Activated T-cell treated with anti-CD3 and anti-CD28 coated beads, Interleukin-2, amount 50 U/mL, for 4 hours (primary cell): ENCODE measurements around the gene PLIN4. TPM values are rescaled to one million over a fixed set of nuclear protein-coding genes. Genes with fewer than 3 reads are reported as not detected.

Experiments
- ATAC-seq, 2 donors: fragments of 200-7000 bp; cut with Tn5 transposase; one replicate each; pipeline ENCODE4 v1.10.0; 2021
- DNase-seq: peaks from one replicate; pipeline ENCODE4 v3.0.0-alpha.2; 2020
- H3K27me3 Mint-ChIP-seq: one replicate; pipeline ENCODE4 v1.8.0; 2021; ENCODE audit warnings: low read depth, mixed read lengths
- H3K36me3 Mint-ChIP-seq: one replicate; pipeline ENCODE4 v1.8.0; 2022; ENCODE audit warnings: mixed read lengths; ENCODE audit not compliant: insufficient read depth
- H3K4me1 Mint-ChIP-seq: one replicate; pipeline ENCODE4 v1.8.0; 2021; ENCODE audit warnings: low read depth, mixed read lengths
- H3K4me3 Mint-ChIP-seq: one replicate; pipeline ENCODE4 v1.8.0; 2021; ENCODE audit warnings: mild to moderate bottlenecking, moderate library complexity, mixed read lengths
- H3K9me3 Mint-ChIP-seq: one replicate; pipeline ENCODE4 v1.8.0; 2021; ENCODE audit warnings: mixed read lengths
- total RNA-seq, 3 donors: library from RNA; stranded (reverse); gene quantifications; one replicate each; pipeline ENCODE4 v1.2.1, GENCODE V29; 2021

The PLIN4 gene
- total RNA-seq, 3 donors from 2014 or later = 0.03 TPM; not detected in 2

DNA sequence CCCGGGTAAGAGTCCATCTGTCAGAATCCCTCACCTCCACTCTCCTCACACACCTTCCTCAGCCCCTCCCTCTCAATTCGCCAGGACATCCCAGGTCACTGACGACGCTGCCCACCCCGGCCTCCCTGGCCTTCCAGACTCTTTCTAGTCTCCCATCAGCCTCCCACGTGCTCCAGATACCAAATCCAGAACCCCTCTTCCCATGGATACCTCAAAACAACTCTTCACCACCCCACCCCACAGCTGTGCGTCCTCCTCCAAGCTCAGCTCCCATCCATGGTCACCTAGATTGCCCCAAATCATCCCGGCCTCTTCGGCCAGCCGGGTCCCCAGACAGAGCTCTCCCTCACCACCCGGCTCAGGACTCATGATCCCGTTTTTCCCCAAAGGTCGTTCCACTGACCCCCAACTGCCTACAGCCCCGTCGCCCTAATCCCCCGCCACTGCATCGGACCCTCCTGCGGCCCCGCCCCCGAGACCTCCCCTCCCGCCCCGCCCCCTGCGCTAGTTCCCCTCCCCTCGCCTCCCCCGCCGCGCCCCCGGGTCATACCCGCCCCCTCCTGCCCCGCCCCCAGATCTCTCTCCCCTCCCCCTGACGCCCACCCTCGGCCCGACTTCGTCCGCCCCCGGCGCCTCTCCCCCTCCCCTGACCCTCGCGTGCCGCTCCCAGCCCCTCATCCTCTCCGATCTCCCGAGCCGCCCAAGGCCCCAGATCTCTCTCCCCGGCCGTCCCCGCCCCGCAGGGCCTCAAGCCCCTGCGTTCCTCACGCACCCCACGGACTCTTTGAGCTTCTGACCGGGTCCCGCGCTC is 61.2 kb downstream of the PLIN4 start:
- no peaks in the 10 kb centered on the region for H3K27me3 Mint-ChIP-seq
- DNase-seq (peak; percentile 58), ATAC-seq (peak; percentile 16 to 23)
- H3K9me3 Mint-ChIP-seq = no peaks in the 10 kb centered on the region
- H3K4me3 Mint-ChIP-seq = peak overlapping the region; percentile 91
- peaks cover 2% of the 10 kb centered on the region for H3K36me3 Mint-ChIP-seq
- H3K4me1 Mint-ChIP-seq = peaks cover 13% of the 10 kb centered on the region

DNA sequence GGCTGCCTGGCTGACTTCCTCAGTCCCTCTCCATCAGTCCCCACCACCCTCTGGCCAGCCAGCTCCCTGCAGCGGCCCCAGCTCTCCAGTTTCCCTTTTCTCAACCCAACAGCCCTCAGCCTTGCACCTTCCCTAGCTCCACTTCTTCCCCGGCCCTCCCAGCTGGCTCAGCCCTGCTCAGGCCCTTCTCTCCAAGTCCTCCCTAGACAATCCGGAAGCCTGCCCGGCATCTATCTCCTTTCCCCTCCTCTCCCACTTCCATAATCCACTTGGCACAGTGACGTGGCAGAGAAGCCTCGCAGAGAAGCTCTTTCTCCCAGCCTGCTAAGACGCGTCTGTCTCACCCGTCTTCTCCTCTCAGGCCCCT is 61.8 kb downstream of the PLIN4 start:
- Mint-ChIP-seq H3K27me3 (no peaks in the 10 kb centered on the region), H3K4me1 (peaks cover 13% of the 10 kb centered on the region), H3K4me3 (peak overlapping the region; percentile 91), H3K9me3 (no peaks in the 10 kb centered on the region), H3K36me3 (peaks cover 4% of the 10 kb centered on the region)
- ATAC-seq (no peak), DNase-seq (no peak)

DNA sequence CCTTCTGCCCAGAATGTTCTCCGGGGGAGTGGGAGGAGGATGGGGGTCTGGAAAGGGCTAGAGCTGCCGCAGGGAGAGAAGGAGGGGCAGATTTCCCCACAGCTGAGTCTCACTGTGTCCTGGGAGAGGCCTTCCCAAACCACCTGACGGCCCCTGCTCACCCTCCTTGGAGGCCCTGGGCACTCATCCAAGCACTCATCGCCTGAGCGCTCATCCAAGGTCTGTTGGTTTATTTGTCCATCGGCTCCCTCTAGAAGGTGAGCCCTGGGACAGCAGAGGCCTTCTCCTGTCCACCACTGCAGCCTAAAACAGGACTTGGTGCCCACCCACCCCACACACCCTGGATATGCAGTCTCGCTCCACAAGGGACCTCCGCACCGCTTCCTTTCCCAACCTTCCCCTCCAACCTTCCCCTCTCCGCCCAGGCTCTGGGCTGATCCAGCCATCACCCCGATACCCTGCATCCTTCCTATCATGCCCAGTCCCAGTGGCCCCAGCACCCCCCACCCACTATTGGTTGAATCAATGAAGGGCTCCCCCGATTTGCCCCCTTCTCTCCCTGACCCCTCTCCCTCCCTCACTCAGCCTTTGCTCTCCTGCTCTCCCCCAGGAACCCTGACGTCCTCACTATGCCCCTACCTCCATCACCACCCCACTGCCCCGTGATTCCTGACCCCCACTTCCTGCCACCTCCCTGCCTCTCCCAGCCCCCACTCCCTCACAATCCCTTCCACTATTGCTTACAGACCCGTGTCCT is 62.4 kb downstream of the PLIN4 start:
- Mint-ChIP-seq H3K36me3 (peaks cover 4% of the 10 kb centered on the region), H3K4me1 (peaks cover 13% of the 10 kb centered on the region), H3K27me3 (no peaks in the 10 kb centered on the region), H3K4me3 (peak overlapping the region; percentile 91), H3K9me3 (no peaks in the 10 kb centered on the region)
- no peak for ATAC-seq
- no peak for DNase-seq

DNA sequence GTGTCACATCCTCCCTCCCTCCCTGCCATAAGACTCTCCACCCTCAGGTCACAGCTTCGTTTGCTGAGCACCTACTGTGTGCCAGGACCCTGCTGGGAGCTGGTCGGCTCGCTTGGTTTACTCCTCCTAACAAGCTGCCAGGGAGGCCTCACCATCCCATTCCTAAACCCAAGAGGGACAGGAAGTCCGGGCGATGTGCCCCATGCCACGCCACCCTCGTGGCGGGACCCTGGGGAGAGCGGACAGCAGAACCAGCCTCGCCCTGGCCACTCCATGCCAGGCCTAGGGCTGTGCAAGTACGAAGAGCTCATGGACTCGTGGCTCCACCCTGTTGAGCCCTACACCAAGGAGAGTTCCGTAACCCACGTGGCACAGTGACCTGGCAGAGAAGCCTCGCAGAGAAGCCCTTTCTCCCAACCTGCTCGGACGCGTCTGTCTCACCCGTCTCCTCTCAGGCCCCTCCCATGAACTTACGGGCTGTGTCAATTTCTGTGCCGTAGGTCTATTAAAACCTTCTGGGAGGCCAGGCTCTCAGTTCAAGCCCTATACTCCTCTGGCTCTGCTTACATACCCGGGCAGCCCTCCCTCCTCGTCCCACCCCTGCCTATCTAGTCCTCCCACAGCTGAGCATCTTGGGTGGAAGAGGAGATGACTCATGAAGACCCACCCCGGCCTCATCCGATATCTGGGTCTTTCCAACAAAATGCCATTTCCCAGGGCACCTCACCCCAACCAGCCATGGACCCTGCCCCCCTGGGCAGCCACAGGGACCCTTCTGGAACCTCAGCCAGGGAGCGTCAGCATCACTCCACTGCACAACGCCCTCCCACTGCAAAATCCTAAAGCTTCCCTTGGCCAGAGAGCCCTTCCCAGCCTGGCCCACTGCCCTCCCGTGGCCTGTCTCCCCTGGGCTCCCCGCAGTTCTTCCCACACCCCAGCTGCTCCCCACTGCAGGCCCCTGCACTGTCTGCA is 63.3 kb downstream of the PLIN4 start:
- ATAC-seq = no peak
- peaks cover 6% of the 10 kb centered on the region for H3K36me3 Mint-ChIP-seq
- no peaks in the 10 kb centered on the region for H3K9me3 Mint-ChIP-seq

DNA sequence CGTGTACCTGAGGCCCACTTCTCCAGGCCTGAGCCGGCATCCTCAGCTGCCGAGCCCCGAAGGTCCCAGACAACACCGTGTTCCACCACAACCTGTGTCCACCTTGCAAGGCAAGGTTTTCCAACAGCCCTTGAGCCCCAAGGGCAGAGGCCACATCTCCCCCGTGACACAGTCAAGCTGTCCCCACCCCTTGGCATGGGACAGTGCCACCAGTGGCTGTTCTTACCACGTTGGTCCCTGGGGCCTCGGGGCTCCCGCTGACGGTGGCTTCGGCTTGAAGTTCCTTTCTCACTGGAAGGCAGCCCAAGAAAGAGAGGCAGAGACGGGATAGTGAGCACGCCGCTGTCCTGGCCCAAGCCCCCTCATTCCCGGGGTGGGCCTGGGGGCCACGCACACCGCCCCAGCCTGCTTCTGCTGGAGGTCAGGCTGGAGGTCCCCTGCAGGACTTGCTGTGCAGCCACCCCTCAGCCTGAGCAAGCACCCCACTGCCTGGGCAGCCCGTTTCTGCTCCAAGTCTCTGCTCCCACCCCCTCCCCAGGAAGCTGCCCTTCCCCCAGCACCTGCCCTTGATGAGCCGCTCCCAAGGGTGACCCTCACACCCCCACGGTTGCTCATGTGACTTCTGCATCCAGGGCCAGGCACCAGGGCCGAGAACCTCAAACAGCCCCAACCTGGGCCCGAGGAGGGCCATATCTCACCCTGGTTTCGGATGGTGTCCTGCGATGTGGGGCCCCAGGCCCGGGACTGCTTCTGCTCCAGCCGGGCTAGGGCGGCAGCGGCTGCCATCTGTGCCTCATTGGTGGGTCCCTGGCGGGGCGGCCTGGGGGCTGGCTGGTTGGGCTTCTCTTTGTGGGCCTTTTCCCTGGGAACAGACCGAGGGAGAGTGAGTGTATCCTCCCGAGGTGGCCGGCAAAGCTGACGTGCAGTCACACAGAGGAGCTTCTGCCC is 64.8 kb downstream of the PLIN4 start:
- Mint-ChIP-seq H3K9me3 (no peaks in the 10 kb centered on the region), H3K4me1 (peaks cover 13% of the 10 kb centered on the region), H3K36me3 (peaks cover 10% of the 10 kb centered on the region), H3K27me3 (no peaks in the 10 kb centered on the region), H3K4me3 (no peak overlapping the region)
- DNase-seq (no peak), ATAC-seq (no peak)

More for the DNA sequence above, 63.3 kb downstream of the PLIN4 start:
- Mint-ChIP-seq H3K4me3 (peak overlapping the region; percentile 19), H3K27me3 (no peaks in the 10 kb centered on the region), H3K4me1 (peaks cover 13% of the 10 kb centered on the region)
- DNase-seq = no peak

DNA sequence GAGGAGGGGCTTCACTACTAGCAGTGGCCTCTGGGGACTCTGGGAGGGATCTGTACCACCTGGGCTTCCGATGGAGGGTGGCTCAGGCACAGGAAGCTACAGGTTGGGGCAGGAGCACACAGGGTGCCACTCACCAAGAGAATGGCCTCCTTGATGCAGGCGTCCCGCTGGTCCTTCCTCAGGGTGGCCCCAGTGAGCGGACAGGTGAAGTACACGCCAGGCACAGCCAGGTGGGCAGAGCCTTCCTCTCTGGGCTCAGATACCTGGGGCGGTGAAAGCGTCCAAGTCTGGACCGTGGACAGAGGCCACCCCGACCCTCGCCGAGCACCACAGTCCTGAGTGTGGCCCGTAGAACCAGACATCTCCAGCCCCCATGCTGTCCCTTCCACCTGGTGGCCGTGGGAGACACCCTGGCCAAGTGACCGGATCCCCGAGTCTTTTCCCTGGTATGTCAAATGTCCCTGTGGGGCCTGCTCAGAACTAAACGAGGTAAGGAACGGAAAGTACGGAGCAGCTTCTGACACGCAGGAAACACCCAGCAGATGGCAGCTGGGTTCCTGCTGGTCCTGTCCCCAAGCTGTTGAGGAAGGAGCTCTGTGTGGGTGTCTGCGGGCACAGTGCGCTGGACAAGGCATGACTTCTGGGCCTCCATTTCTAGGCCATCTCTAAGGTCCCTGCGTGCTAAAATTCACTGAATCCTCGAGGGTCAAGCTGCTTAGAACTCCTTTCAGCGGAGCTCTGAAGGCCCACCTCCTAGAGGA is 65.9 kb downstream of the PLIN4 start:
- no peaks in the 10 kb centered on the region for H3K9me3 Mint-ChIP-seq
- peaks cover 10% of the 10 kb centered on the region for H3K36me3 Mint-ChIP-seq
- no peaks in the 10 kb centered on the region for H3K27me3 Mint-ChIP-seq
- ATAC-seq = no peak
- H3K4me3 Mint-ChIP-seq = no peak overlapping the region
- DNase-seq = no peak
- H3K4me1 Mint-ChIP-seq = peaks cover 13% of the 10 kb centered on the region

Other genes with a start within 250 kb of the PLIN4 start
- not detected for gene SHD, start 239.2 kb downstream of the PLIN4 start, total RNA-seq
- gene TMIGD2, start 216.1 kb downstream of the PLIN4 start, total RNA-seq = 1 to 10 TPM; 1.9 to 2.7 (median 2.1) TPM
- 10 to 100 TPM in 1 of 3 donors, 1 to 10 TPM in 2; 5.9 to 10.4 (median 9.1) TPM for gene FSD1, start 213.9 kb downstream of the PLIN4 start, total RNA-seq
- 10 to 100 TPM; 11.1 to 13.2 (median 12.8) TPM for gene STAP2, start 179.7 kb downstream of the PLIN4 start, total RNA-seq
- 10 to 100 TPM; 16.0 to 18.6 (median 18.1) TPM for gene MPND, start 174.9 kb downstream of the PLIN4 start, total RNA-seq
- gene SH3GL1, start 117.9 kb downstream of the PLIN4 start, total RNA-seq = 10 to 100 TPM; 50.8 to 52.6 (median 52.2) TPM
- 10 to 100 TPM; 59.1 to 81.0 (median 64.3) TPM for gene CHAF1A, start 115.8 kb downstream of the PLIN4 start, total RNA-seq
- 10 to 100 TPM; 57.2 to 73.1 (median 70.7) TPM for gene UBXN6, start 60.7 kb downstream of the PLIN4 start, total RNA-seq
- gene HDGFL2, start 46.2 kb downstream of the PLIN4 start, total RNA-seq = 10 to 100 TPM; 38.9 to 41.8 (median 40.7) TPM
- gene PLIN5, start 16.7 kb upstream of the PLIN4 start, total RNA-seq = under 1 TPM in 1 of 3 donors, not detected in 2; 0.10 TPM
- under 1 TPM; 0.08 to 0.24 (median 0.15) TPM for gene LRG1, start 21.6 kb upstream of the PLIN4 start, total RNA-seq
- under 1 TPM; 0.08 to 0.18 (median 0.14) TPM for gene SEMA6B, start 41.2 kb upstream of the PLIN4 start, total RNA-seq
- gene TNFAIP8L1, start 121.0 kb upstream of the PLIN4 start, total RNA-seq = 1 to 10 TPM; 3.2 to 4.0 (median 3.9) TPM
- 100 to 1,000 TPM; 129 to 150 (median 134) TPM for gene MYDGF, start 151.9 kb upstream of the PLIN4 start, total RNA-seq
- gene DPP9, start 205.4 kb upstream of the PLIN4 start, total RNA-seq = 100 to 1,000 TPM; 112 to 126 (median 120) TPM